ENCODE measurements around the gene CHD8. TPM values are rescaled to one million over a fixed set of nuclear protein-coding genes. Genes with fewer than 3 reads are reported as not detected.

The CHD8 gene
- total RNA-seq, 4 donors from 2014 or later, result 47.4 to 59.0 (median 53.3) TPM

DNA sequence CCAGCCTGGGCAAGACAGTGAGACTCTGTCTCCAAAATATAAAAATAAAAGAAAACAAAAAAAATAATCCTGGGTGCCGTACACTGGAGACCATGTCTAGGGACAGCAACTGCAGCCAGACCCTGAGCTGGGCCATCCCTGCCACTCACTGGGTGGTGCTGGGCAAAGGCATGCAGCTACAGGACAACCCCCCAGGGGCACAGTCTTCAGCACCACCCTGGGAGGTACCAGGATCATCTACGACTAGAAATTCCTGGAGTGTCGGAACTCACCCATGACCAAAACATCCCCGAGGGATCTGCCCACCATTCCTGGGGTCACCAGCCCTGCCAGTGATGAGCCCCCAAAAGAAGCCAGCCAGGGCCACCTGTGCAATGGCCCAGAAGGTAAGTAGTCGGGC lies 36.4 kb downstream of the CHD8 start:
- H3K4me1 ChIP-seq, result no peaks in the 10 kb centered on the region
- TF ChIP-seq CTCF (IDR thresholded peaks at IDR 0.05) (no peak), POLR2AphosphoS5 (IDR thresholded peaks at IDR 0.05) (no peak), POLR2A (IDR thresholded peaks at IDR 0.05) (no peak), EP300 (IDR thresholded peaks at IDR 0.05) (no peak)
- no peak for ATAC-seq
- no peak overlapping the region for H3K4me3 ChIP-seq
- H3K27ac ChIP-seq, result no peak overlapping the region
- H3K36me3 ChIP-seq, result peaks cover 9 to 98% of the 10 kb centered on the region in 2 donors
- H3K27me3 ChIP-seq, result no peaks in the 10 kb centered on the region
- 87 to 93% methylated on average over 3 to 5 of the region's 5 CpGs for WGBS, 2 donors (ENCODE audit: low coverage in 1 of 2)
- H3K9me3 ChIP-seq, result no peaks in the 10 kb centered on the region

DNA sequence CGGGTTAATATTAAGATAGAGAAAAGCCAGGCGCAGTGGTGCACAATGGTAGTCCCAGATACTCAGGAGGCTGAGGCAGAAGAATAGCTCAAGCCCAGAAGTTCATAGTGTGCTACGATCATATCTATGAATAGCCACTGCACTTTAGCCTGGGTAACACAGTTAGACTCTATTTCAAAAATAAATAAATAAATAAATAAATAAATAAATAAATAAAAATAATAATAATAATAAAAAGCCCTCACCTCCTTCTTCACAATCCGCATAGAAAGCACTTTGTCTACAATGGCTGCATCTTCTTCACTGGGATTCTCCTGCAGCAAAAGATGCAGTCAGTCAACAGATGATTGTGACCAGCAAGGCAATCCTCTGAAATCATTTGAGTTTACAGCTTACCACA lies 40.6 kb downstream of the CHD8 start:
- TF ChIP-seq EP300 (IDR thresholded peaks at IDR 0.05), result no peak
- TF ChIP-seq POLR2A (IDR thresholded peaks at IDR 0.05), result no peak
- no peak for ATAC-seq
- Histone ChIP-seq H3K36me3 (peaks cover 12 to 98% of the 10 kb centered on the region in 2 donors), H3K4me3 (no peak overlapping the region), H3K27ac (no peak overlapping the region), H3K9me3 (no peaks in the 10 kb centered on the region), H3K27me3 (no peaks in the 10 kb centered on the region), H3K4me1 (no peaks in the 10 kb centered on the region)
- 80 to 91% methylated on average over 4 of the region's 4 CpGs for WGBS, 2 donors (ENCODE audit: low coverage in 1 of 2)

DNA sequence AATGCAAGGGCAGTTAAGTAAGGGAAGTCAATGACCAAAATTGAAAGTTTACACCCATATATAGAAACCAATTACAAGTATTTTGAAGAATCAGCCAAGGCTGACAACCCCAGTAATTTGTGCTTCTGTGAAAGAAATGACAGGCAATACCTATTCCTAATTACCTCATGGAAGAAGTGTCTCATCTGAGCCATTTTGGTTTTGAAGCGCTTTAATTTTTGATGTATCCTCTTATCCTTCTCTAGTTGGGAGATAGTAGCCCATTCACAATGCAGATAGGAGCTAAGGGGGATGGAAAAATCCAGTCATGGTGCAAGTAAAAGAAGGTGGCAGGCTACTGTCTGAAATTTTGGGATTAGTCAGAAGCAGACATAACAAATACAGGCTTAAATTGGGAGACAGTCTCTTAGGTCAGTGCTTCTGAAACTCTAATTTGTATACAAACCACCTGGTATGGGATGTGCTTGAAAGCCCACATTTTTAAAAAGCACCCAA lies 41.7 kb downstream of the CHD8 start:
- H3K36me3 ChIP-seq, result peaks cover 13 to 98% of the 10 kb centered on the region in 2 donors
- no peaks in the 10 kb centered on the region for H3K9me3 ChIP-seq
- WGBS, 2 donors (ENCODE audit: low coverage in 1 of 2), result 100% methylated on average over 1 of the region's 1 CpG
- no peaks in the 10 kb centered on the region for H3K4me1 ChIP-seq
- no peak for ATAC-seq
- no peak for TF ChIP-seq POLR2AphosphoS5 (IDR thresholded peaks at IDR 0.05)
- no peak for TF ChIP-seq POLR2A (IDR thresholded peaks at IDR 0.05)
- TF ChIP-seq CTCF (IDR thresholded peaks at IDR 0.05), result no peak
- no peak for TF ChIP-seq EP300 (IDR thresholded peaks at IDR 0.05)
- H3K4me3 ChIP-seq, result no peak overlapping the region
- no peaks in the 10 kb centered on the region for H3K27me3 ChIP-seq
- no peak overlapping the region for H3K27ac ChIP-seq

- no peak overlapping the region for H3K27ac ChIP-seq
- ATAC-seq, result no peak
- H3K9me3 ChIP-seq, result no peaks in the 10 kb centered on the region
- WGBS, 2 donors (ENCODE audit: low coverage in 1 of 2), result 57 to 74% methylated on average over 2 to 3 of the region's 3 CpGs
- TF ChIP-seq EP300 (IDR thresholded peaks at IDR 0.05), result no peak
- H3K4me3 ChIP-seq, result no peak overlapping the region
- H3K27me3 ChIP-seq, result no peaks in the 10 kb centered on the region
- H3K36me3 ChIP-seq, result peaks cover 3 to 100% of the 10 kb centered on the region in 2 donors
- H3K4me1 ChIP-seq, result no peaks in the 10 kb centered on the region
These were observed 47.8 kb downstream of the CHD8 start for GRCh38 chr14:21408147-21408546.

- no peaks in the 10 kb centered on the region for H3K27me3 ChIP-seq
- H3K36me3 ChIP-seq, result peaks cover 5 to 100% of the 10 kb centered on the region in 2 donors
- H3K4me1 ChIP-seq, result no peaks in the 10 kb centered on the region
- no peaks in the 10 kb centered on the region for H3K9me3 ChIP-seq
- no peak overlapping the region for H3K27ac ChIP-seq
- no peak overlapping the region for H3K4me3 ChIP-seq
- TF ChIP-seq POLR2A (IDR thresholded peaks at IDR 0.05) (no peak), EP300 (IDR thresholded peaks at IDR 0.05) (no peak), CTCF (IDR thresholded peaks at IDR 0.05) (no peak), POLR2AphosphoS5 (IDR thresholded peaks at IDR 0.05) (no peak)
- no peak for ATAC-seq
These were observed 49.7 kb downstream of the CHD8 start for GRCh38 chr14:21406213-21406612.

- no peak for ATAC-seq
These were observed 50.8 kb downstream of the CHD8 start for GRCh38 chr14:21405097-21405496.

More at GRCh38 chr14:21405097-21405496, 50.8 kb downstream of the CHD8 start:
- H3K36me3 ChIP-seq, result peaks cover 12 to 100% of the 10 kb centered on the region in 2 donors
- 71 to 75% methylated on average over 1 to 3 of the region's 3 CpGs for WGBS, 2 donors (ENCODE audit: low coverage in 1 of 2)
- H3K9me3 ChIP-seq, result no peaks in the 10 kb centered on the region
- H3K27ac ChIP-seq, result no peak overlapping the region
- no peaks in the 10 kb centered on the region for H3K4me1 ChIP-seq
- no peak overlapping the region for H3K4me3 ChIP-seq
- H3K27me3 ChIP-seq, result no peaks in the 10 kb centered on the region
- TF ChIP-seq POLR2AphosphoS5 (IDR thresholded peaks at IDR 0.05) (no peak), CTCF (IDR thresholded peaks at IDR 0.05) (no peak), EP300 (IDR thresholded peaks at IDR 0.05) (no peak), POLR2A (IDR thresholded peaks at IDR 0.05) (no peak)
